Measurements from ENCODE around the gene SFMBT1.

DNA sequence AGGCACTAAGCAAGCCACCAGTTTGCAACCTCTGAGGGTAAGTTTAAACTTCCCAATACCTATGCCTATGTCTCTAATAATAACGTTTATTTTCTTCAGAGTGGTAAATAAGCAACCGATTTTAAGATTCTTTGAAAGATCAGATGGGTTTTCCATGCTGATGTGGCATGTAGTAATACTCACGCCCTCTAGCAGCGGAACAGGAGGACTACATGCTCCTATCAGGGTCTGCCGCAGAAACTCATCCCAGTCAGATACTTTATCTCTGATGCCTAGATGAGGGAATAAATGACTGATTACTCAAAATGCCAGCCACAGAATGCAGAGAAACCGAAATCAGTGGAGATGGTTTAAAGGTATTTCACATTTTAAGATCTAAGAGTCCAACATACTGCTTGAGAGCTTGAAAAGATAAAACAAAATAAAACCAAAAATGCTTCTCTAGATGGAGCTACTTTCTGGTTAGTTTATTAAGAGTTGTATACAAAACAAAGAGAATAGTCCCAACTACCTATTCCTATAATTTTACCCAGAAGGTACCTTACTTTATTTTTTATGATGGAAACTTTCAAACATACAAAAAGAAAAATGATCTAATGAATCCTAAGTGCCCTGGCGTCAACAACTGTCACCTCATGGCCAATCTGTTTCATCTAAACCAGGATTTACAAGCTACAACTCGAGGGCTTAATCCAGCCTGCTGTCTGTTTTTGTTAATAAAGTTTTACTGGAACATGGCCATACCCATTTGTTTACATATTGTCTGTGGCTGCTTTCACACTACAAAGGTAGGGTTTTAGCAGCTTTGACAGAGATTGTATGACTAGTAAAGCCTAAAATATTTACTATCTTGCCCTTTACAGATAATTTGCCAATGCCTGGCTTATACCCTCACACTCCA is 111.0 kb downstream of the SFMBT1 start:
- TF ChIP-seq GATA2 (IDR thresholded peaks at IDR 0.05; ENCODE audit: low read depth, low read length) (peak; percentile 34), GATA3 (IDR thresholded peaks at IDR 0.05; ENCODE audit: low read depth, low read length) (no peak)
